GM12801 (cell line): ENCODE measurements around the gene ZER1.

Experiments used
- TF ChIP-seq, protein P1 (sequence below): IDR thresholded peaks from one replicate; pipeline ENCODE4 v1.5.1; 2011; ENCODE audit warnings: control low read depth; ENCODE audit not compliant: insufficient read length; ENCODE audit errors: extremely low read depth

The ZER1 gene

DNA sequence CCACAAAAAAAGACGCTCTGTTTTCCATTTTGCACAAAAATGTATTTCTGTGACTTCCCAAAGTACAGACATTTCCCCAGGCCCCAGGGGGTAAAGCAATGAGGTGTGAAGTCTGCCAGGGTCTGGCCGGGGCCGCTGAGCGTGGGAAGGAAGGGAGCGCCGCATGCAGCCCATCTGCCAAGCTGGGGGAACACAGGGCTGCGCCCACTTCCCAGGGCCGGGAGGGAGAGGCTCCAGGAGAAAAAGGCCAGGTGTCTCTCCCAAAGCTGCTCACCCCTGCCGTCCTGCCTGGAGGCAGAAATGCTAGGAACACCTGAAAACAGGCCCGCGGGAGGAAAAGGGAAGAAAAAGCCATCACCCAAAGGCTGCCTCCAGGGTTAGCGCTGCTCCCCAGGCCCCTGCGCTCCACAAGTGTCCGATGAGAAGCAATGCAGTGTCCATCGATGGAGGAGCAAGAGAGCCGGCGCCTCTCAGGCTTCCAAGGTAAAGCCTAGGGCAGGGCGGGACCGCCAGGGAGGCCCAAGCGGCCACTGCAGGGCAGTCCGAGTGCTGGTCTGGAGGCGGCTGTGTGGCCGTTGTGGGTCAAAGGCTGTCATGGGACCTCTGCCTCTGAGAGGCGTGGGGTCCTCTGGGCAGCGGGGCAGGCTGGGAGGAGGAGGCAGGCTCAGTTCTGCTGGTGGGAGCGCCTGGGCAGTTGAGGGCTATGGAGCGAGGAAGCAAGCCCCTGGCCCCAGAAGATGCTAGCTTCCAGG, 41.8 kb downstream of the ZER1 start:
- TF ChIP-seq, protein P1, sequence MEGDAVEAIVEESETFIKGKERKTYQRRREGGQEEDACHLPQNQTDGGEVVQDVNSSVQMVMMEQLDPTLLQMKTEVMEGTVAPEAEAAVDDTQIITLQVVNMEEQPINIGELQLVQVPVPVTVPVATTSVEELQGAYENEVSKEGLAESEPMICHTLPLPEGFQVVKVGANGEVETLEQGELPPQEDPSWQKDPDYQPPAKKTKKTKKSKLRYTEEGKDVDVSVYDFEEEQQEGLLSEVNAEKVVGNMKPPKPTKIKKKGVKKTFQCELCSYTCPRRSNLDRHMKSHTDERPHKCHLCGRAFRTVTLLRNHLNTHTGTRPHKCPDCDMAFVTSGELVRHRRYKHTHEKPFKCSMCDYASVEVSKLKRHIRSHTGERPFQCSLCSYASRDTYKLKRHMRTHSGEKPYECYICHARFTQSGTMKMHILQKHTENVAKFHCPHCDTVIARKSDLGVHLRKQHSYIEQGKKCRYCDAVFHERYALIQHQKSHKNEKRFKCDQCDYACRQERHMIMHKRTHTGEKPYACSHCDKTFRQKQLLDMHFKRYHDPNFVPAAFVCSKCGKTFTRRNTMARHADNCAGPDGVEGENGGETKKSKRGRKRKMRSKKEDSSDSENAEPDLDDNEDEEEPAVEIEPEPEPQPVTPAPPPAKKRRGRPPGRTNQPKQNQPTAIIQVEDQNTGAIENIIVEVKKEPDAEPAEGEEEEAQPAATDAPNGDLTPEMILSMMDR: no peak

DNA sequence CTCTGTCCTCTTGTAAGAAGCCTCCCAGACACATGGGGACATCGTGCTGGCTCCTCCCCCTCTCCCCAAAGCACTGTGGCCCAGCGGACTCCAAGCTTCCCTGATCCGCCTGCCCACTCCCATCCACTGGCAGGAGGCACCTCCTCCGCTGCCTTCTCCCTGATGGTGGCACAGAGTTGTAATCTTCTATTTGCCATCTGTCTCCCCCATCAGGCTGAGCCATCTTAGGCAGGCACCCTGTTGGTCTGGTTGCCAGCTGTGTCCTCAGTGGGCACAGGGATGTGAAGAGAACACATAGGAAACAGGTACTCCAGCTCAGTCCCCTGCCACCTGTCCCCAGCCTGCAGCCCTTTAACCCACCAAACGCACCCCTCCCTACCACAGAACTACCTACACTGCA, 42.4 kb downstream of the ZER1 start:
- TF ChIP-seq, protein P1: no peak

DNA sequence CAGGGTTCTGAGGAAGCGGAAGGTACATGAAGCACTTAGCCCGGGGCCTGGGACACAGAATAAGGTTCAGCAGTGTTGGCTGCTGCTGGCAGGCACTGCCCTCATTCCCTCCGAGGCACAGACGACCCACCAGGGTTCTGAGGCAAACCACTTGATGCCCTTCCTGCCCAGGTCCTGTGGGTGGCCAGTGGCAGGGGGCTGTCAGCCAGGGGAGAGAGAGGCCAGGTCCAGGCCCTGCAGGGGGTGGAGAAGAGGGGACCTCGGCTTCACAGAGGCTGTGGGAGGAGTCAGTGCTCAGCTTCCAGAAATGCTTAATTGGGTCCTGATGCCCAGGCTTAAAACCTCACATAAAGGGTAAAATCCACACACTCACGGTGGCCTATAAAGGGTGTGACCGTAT, 43.4 kb downstream of the ZER1 start:
- TF ChIP-seq, protein P1: no peak

DNA sequence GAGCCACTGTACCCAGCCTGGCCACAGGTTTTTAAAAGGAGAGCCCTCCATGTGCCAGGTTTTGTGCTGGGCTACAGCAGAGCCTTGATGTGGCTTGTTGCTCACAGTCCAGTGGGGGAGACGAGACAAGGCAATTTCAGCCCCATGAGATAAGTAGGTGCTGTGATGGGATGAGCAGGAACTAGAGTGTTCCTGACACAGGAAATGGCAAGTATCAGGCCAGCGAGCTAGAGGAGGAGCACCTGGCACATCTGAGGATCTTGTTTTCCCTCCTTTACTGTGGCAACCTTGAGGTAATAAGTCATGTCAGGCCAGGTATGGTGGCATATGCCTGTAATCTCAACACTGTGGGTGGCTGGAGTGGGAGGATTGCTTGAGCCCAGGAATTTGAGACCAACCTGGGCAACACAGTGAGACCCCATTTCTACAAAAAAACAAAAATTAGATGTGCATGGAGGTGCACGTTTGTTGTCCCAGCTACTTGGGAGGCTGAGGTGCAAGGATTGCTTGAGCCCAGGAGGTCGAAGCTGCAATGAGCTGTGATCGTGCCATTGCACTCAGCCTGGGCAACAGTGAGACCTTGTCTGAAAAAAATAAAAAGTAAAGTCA, 44.0 kb downstream of the ZER1 start:
- TF ChIP-seq, protein P1: no peak

DNA sequence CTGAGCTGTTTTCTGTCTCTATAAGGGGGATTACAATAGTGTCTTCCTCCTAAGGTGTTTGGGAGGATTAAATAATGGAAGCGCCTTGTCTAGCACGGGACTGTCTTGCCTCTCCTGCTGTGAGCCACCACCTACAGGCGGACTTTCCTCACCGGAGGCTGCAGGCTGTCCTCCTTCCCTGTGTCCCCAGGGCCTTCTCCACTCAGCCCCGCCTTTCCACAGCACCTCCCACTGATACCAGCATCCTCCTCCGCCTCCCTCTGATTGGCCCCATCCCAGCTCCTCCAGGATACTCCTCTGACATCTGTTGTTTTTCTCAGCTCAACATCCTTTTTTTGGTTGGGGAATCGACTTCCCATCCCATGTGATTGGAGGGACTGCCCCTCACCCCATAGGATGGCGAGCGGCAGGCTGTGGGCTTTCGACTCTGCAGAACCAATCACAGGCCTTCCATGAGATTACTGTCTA, 46.9 kb downstream of the ZER1 start:
- TF ChIP-seq, protein P1: no peak

DNA sequence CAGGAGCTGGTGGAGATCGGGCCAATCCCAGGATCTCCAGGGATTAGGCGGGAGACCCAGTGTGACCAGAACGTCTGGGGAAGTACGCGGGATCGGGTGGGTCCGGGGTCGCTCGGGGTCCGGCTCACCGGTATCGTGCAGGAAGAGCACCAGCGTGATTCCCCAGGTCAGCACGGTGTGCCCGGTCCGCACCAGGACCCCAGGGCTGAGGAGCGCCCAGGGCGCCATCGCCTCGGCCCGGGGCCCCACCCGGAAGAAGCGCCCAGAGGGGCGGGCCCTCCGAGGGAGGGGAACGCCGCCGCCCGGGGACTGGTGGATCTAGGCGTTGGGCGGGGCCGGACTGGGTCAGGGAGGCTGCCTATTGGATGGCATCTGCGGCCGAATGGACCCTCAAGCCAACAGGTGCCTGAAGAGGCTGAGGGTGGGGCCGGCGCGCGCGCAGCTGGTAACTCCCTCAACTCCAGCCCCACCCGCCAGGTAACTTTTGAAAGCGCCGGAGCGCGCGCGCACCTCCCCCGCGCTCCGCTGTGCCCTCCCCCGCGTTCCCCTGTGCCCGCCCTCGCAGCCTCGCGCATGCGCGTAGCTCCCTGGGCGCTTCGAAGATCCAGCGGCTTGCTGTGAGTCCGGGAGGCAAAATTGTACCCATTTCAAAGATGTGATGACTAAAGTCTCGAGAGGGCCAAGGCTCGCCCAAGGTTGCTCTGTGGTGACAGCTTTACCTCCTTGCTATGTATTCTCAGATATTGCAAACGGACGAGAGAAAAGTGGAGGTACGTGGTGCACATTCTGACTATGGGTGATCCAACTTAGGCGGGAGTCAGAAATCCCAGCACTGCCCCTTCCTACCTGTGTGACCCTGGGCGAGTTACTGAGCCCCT, 47.6 kb downstream of the ZER1 start, which contains the start of gene ZDHHC12:
ZDHHC12 (minus strand) TSS at position 262 of the 878 bp plus-strand sequence; CDS start at position 228, 34 bp downstream.
- TF ChIP-seq, protein P1: no peak

DNA sequence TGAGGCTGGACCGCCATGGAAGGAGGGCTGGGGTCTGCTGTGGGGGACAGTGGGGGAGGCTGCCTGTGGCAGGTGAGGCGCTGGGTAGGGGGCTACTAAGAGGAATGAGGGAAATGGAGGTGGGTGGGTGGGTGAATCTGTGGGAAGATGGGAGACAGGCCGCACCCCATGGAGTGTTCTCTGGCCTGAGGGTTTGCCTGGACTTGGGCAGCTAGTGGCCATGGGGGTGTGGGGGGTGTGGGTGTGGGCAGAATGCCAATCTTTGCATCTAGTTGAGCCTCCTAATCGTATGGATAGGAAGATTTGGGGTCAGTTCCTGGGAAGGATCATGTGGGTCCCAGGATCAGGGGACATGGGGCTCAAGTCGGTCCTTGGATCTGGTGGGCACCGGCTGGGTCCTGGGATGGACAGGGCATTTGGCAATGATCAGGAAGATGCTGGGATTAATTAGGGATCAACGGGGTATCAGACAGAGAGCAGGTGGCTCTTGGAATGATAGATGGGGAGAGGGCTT, 48.3 kb downstream of the ZER1 start:
- TF ChIP-seq, protein P1: no peak
